Measurements from ENCODE around the gene SART3. TPM values are rescaled to one million over a fixed set of nuclear protein-coding genes. Genes with fewer than 3 reads are reported as not detected.

The SART3 gene
- total RNA-seq, 1 experiment from 2014 or later: 89.4 TPM

GRCh38 chr12:108570743-108571608 lies 10.0 kb upstream of the SART3 start:
- no peaks in the 10 kb centered on the region for H3K9me3 ChIP-seq (ENCODE audit: control insufficient read depth, low read depth, low read length)
- peaks cover 13 to 34% (median 31%) of the 10 kb centered on the region in 3 experiments; a peak in 6 of 7 replicates for H3K36me3 Mint-ChIP-seq (ENCODE audit: insufficient read depth in 1 of 3, low read depth in 3 of 3)
- no peak overlapping the region for H3K14ac ChIP-seq (ENCODE audit: insufficient read depth, low read length)
- no peak overlapping the region for H2BK12ac ChIP-seq (ENCODE audit: insufficient read length, low read depth, low read length)
- no peaks in the 10 kb centered on the region for H3K4me1 Mint-ChIP-seq
- no peak overlapping the region for H2AK5ac ChIP-seq (ENCODE audit: insufficient read length, low read length)
- H3K4me3 Mint-ChIP-seq: no peak overlapping the region
- H3T11ph ChIP-seq (ENCODE audit: low read length): no peak overlapping the region
- H3K56ac ChIP-seq (ENCODE audit: insufficient read length, low read depth, low read length): no peak overlapping the region
- H4K20me1 ChIP-seq (ENCODE audit: control insufficient read depth, insufficient read depth, insufficient read length): no peaks in the 10 kb centered on the region
- H3K27ac Mint-ChIP-seq: peak overlapping the region in 1 of 3 experiments; percentile 48; a peak in 2 of 7 replicates
- no peaks in the 10 kb centered on the region; a peak in 1 of 5 replicates for H3K9me3 Mint-ChIP-seq
- H3K18ac ChIP-seq (ENCODE audit: insufficient read length, low read depth, low read length): no peak overlapping the region
- H2BK15ac ChIP-seq (ENCODE audit: low read depth, low read length): no peak overlapping the region
- H2BK5ac ChIP-seq (ENCODE audit: insufficient read length, low read length): no peak overlapping the region
- no peaks in the 10 kb centered on the region for H3K79me2 ChIP-seq (ENCODE audit: insufficient read depth, low read length)
- peaks cover 2% of the 10 kb centered on the region; the same call in 1 of the 2 replicates for H3K27me3 Mint-ChIP-seq (ENCODE audit: low read depth)
- H2BK120ac ChIP-seq (ENCODE audit: low read depth, low read length, poor library complexity, severe bottlenecking): no peak overlapping the region
- no peak overlapping the region for H4K91ac ChIP-seq (ENCODE audit: insufficient read length, low read depth, low read length)
- H2AFZ ChIP-seq (ENCODE audit: low read length): no peak overlapping the region
- no peak overlapping the region for H4K5ac ChIP-seq (ENCODE audit: insufficient read length, low read depth, low read length)
- H3K4me1 ChIP-seq (ENCODE audit: insufficient read depth, low read length): no peaks in the 10 kb centered on the region
- H3K4ac ChIP-seq (ENCODE audit: low read depth, low read length): no peak overlapping the region
- no peaks in the 10 kb centered on the region for H3K79me1 ChIP-seq (ENCODE audit: insufficient read depth, low read depth, low read length, poor library complexity, severe bottlenecking)
- H3K27ac ChIP-seq (ENCODE audit: insufficient read length, low read depth, low read length): no peak overlapping the region
- no peak overlapping the region for H3K23ac ChIP-seq (ENCODE audit: insufficient read length, low read depth, low read length)
- H3K4me2 ChIP-seq (ENCODE audit: insufficient read depth, insufficient read length, low read length): no peak overlapping the region
- no CpG with 5 or more reads among the region's 3 CpGs for WGBS (ENCODE audit: extremely low coverage, insufficient read length, low lambda C conversion rate)
- peak; percentile 64 for TF ChIP-seq CTCF (conservative IDR thresholded peaks at IDR 0.05)
- no peak for DNase-seq
- no peaks in the 10 kb centered on the region for H3K23me2 ChIP-seq (ENCODE audit: insufficient read length, low read depth, low read length, poor library complexity, severe bottlenecking)
- no peak overlapping the region for H3K9ac ChIP-seq (ENCODE audit: extremely low read depth, insufficient read length, low read length)
- H2BK20ac ChIP-seq (ENCODE audit: low read depth, low read length, poor library complexity, severe bottlenecking): no peak overlapping the region
- no peaks in the 10 kb centered on the region for H3K27me3 ChIP-seq (ENCODE audit: insufficient read depth, low read length)
- no peak overlapping the region for H4K8ac ChIP-seq (replicated peaks; ENCODE audit: insufficient read length, low read depth, low read length)

All from H9 (cell line).